ENCODE data around the gene MCC. TPM values are rescaled to one million over a fixed set of nuclear protein-coding genes. Genes with fewer than 3 reads are reported as not detected.

Gene MCC
- total RNA-seq, 1 experiment from 2014 or later: 7.6 TPM

DNA sequence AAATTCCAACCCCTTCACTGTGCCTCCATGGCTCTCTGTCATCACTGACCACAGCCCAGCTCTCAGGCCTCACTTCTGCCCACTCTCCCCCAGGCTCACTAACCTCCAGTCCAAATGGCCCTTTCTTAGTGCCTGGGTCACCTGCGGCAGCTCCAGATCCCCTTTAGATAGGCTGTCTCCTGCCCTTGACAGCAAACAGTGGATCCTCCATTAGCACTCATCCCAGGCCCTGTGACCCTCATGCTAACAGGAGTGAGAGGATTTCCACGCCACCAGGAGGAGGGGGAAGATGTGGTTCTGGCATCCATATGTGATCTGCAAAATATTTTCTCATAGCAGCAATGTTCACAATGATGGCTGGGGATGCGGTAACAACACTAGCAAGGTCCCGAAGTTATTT is 372.3 kb downstream of the MCC start:
- no peaks in the 10 kb centered on the region for H3K27me3 Mint-ChIP-seq (ENCODE audit: low read depth)
- peaks cover 10 to 27% (median 24%) of the 10 kb centered on the region in 3 experiments for H3K36me3 Mint-ChIP-seq (ENCODE audit: insufficient read depth in 1 of 3, low read depth in 3 of 3)
- Histone ChIP-seq H4K5ac (ENCODE audit: insufficient read length, low read depth, low read length) (no peak overlapping the region), H3K79me2 (ENCODE audit: insufficient read depth, low read length) (no peaks in the 10 kb centered on the region), H3T11ph (ENCODE audit: low read length) (no peak overlapping the region), H3K79me1 (ENCODE audit: insufficient read depth, low read depth, low read length, poor library complexity, severe bottlenecking) (no peaks in the 10 kb centered on the region), H3K23ac (ENCODE audit: insufficient read length, low read depth, low read length) (no peak overlapping the region), H4K8ac (replicated peaks; ENCODE audit: insufficient read length, low read depth, low read length) (no peak overlapping the region), H4K20me1 (ENCODE audit: control insufficient read depth, insufficient read depth, insufficient read length) (no peaks in the 10 kb centered on the region), H2BK120ac (ENCODE audit: low read depth, low read length, poor library complexity, severe bottlenecking) (no peak overlapping the region), H2AK5ac (ENCODE audit: insufficient read length, low read length) (no peak overlapping the region), H3K9ac (ENCODE audit: extremely low read depth, insufficient read length, low read length) (no peak overlapping the region), H3K9me3 (ENCODE audit: control insufficient read depth, low read depth, low read length) (no peaks in the 10 kb centered on the region), H3K27ac (ENCODE audit: insufficient read length, low read depth, low read length) (no peak overlapping the region), H2AFZ (ENCODE audit: low read length) (no peak overlapping the region), H2BK5ac (ENCODE audit: insufficient read length, low read length) (no peak overlapping the region), H3K23me2 (ENCODE audit: insufficient read length, low read depth, low read length, poor library complexity, severe bottlenecking) (peaks cover 4% of the 10 kb centered on the region), H3K18ac (ENCODE audit: insufficient read length, low read depth, low read length) (no peak overlapping the region), H2BK20ac (ENCODE audit: low read depth, low read length, poor library complexity, severe bottlenecking) (no peak overlapping the region), H2BK15ac (ENCODE audit: low read depth, low read length) (peak overlapping the region; percentile 90; the same call in 1 of the 2 replicates), H2BK12ac (ENCODE audit: insufficient read length, low read depth, low read length) (no peak overlapping the region), H3K27me3 (ENCODE audit: insufficient read depth, low read length) (no peaks in the 10 kb centered on the region), H3K56ac (ENCODE audit: insufficient read length, low read depth, low read length) (no peak overlapping the region), H3K4ac (ENCODE audit: low read depth, low read length) (no peak overlapping the region), H3K4me1 (ENCODE audit: insufficient read depth, low read length) (no peaks in the 10 kb centered on the region), H3K4me2 (ENCODE audit: insufficient read depth, insufficient read length, low read length) (no peak overlapping the region), H3K14ac (ENCODE audit: insufficient read depth, low read length) (no peak overlapping the region), H4K91ac (ENCODE audit: insufficient read length, low read depth, low read length) (no peak overlapping the region)
- H3K27ac Mint-ChIP-seq: no peak overlapping the region
- TF ChIP-seq, protein P1, sequence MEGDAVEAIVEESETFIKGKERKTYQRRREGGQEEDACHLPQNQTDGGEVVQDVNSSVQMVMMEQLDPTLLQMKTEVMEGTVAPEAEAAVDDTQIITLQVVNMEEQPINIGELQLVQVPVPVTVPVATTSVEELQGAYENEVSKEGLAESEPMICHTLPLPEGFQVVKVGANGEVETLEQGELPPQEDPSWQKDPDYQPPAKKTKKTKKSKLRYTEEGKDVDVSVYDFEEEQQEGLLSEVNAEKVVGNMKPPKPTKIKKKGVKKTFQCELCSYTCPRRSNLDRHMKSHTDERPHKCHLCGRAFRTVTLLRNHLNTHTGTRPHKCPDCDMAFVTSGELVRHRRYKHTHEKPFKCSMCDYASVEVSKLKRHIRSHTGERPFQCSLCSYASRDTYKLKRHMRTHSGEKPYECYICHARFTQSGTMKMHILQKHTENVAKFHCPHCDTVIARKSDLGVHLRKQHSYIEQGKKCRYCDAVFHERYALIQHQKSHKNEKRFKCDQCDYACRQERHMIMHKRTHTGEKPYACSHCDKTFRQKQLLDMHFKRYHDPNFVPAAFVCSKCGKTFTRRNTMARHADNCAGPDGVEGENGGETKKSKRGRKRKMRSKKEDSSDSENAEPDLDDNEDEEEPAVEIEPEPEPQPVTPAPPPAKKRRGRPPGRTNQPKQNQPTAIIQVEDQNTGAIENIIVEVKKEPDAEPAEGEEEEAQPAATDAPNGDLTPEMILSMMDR (conservative IDR thresholded peaks at IDR 0.05): no peak
- DNase-seq: no peak
- H3K9me3 Mint-ChIP-seq: peaks cover 16 to 19% of the 10 kb centered on the region in 2 experiments
- WGBS (ENCODE audit: extremely low coverage, insufficient read length, low lambda C conversion rate): no CpG with 5 or more reads among the region's 4 CpGs
- H3K4me3 Mint-ChIP-seq: no peak overlapping the region
- H3K4me1 Mint-ChIP-seq: 0 out of 4 replicates have a peak, but pooled peaks cover 0 to 6% of the 10 kb centered on the region in 2 experiments

Data from H9 (cell line).